Stimulated activated CD8-positive, alpha-beta memory T cell treated with anti-CD3 and anti-CD28 coated beads, Interleukin-2, amount 100 ng/mL, for 48 hours (primary cell): ENCODE results near the gene DOCK10.
A peak's percentile ranks its signal among the peaks of the same experiment; 100 is the strongest.
"Not testable (repeated sequence)": the region's sequence is repeated elsewhere in the genome, so short reads cannot be mapped to it uniquely, and the experiment has no call there.

Experiments used
- DNase-seq, 2 donors: peaks; one replicate each; pipeline ENCODE4 v3.0.0-alpha.2; 2020; ENCODE audit warnings: low read depth in 2 of 2

The DOCK10 gene

GRCh38 chr2:225041851-225042799 lies at the start of gene DOCK10:
TSS of gene DOCK10 (minus strand) at chr2:225042468. CDS start at chr2:225042374, 94 bp downstream.
- DNase-seq = peak; percentile 35 to 43

- no peak for DNase-seq
Measured at GRCh38 chr2:225091336-225091735, 49.1 kb upstream of the DOCK10 start.

GRCh38 chr2:225090746-225091145 lies 48.5 kb upstream of the DOCK10 start:
- DNase-seq = no peak

- DNase-seq = no peak
Measured at GRCh38 chr2:225086915-225087314, 44.6 kb upstream of the DOCK10 start.

GRCh38 chr2:225086439-225086838 lies 44.2 kb upstream of the DOCK10 start:
- no peak for DNase-seq

GRCh38 chr2:225083276-225083675 lies 41.0 kb upstream of the DOCK10 start:
- no peak for DNase-seq

- DNase-seq = no peak
Measured at GRCh38 chr2:225076125-225076524, 33.9 kb upstream of the DOCK10 start.

- DNase-seq = no peak
Measured at GRCh38 chr2:225074919-225075681, 32.8 kb upstream of the DOCK10 start.

- DNase-seq = no peak
Measured at GRCh38 chr2:225074366-225074765, 32.1 kb upstream of the DOCK10 start.

GRCh38 chr2:225073198-225073597 lies 30.9 kb upstream of the DOCK10 start:
- DNase-seq = no peak

GRCh38 chr2:225072444-225072843 lies 30.2 kb upstream of the DOCK10 start:
- no peak for DNase-seq

GRCh38 chr2:225070811-225071210 lies 28.5 kb upstream of the DOCK10 start:
- DNase-seq = no peak

- no peak for DNase-seq
Measured at GRCh38 chr2:225069966-225070365, 27.7 kb upstream of the DOCK10 start.

- DNase-seq = no peak
Measured at GRCh38 chr2:225069477-225069876, 27.2 kb upstream of the DOCK10 start.

- no peak for DNase-seq
Measured at GRCh38 chr2:225065882-225066281, 23.6 kb upstream of the DOCK10 start.

GRCh38 chr2:225064928-225065327 lies 22.7 kb upstream of the DOCK10 start:
- no peak for DNase-seq

- DNase-seq = no peak
Measured at GRCh38 chr2:225064362-225064761, 22.1 kb upstream of the DOCK10 start.

- DNase-seq = no peak
Measured at GRCh38 chr2:225056330-225057073, 14.2 kb upstream of the DOCK10 start.

- DNase-seq = no peak
Measured at GRCh38 chr2:225055714-225056113, 13.4 kb upstream of the DOCK10 start.

- no peak for DNase-seq
Measured at GRCh38 chr2:225052703-225053102, 10.4 kb upstream of the DOCK10 start.

GRCh38 chr2:225047502-225047901 lies 5.2 kb upstream of the DOCK10 start:
- not testable (repeated sequence) for DNase-seq

- no peak for DNase-seq
Measured at GRCh38 chr2:225042800-225043167, 516 bp upstream of the DOCK10 start.
